ENCODE data around the gene CFAP46. TPM values are rescaled to one million over a fixed set of nuclear protein-coding genes. Genes with fewer than 3 reads are reported as not detected.

Gene CFAP46
- total and polyA plus RNA-seq, 9 of the 15 experiments (the other 6 are each of a cell fraction or from before 2014, with no cell fraction given) = not detected

DNA sequence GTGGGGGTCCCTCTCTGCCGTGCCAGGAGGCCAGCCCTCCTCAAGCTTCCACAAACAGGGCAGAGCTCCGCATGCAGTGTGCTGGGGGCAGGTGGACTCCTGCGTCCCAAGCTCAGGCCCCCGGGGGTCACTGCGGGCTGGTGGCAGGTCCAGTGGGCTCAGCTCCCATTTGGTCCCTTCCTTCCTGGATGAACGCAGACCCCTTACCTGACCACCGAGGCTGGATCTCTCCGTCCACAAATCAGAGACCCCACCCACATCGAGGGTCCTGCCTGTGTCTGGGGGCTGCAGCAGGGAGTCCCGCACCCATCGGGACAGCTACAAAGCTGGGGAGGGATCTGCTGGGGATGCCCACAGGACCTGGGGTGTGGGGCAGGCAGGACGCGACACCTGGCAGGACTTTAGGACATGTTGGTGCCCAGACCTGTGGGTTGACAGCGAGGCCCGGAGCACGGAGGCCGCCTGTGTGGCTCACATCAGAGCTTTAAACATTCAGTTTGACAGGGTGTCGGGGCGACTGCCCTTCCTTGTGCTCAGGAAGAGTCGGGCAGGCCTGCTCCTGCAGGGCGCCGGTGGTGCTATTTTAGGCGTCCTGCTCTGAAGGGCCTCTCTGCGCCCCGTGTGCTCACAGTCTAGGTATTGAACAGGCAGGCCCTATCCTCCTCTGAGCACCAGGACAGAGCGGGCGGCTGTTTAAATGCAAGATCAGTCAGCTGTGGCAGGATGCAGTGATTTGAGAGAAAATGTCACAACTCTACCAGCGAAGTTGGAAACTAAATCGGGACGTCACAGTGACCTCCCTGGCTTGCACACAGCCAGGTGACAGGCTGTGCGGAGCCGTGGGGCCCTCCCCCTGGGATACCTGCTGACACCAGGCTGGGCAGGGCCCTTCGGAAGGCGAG lies 15.9 kb upstream of the CFAP46 start (continued):
- TF ChIP-seq, protein P1, sequence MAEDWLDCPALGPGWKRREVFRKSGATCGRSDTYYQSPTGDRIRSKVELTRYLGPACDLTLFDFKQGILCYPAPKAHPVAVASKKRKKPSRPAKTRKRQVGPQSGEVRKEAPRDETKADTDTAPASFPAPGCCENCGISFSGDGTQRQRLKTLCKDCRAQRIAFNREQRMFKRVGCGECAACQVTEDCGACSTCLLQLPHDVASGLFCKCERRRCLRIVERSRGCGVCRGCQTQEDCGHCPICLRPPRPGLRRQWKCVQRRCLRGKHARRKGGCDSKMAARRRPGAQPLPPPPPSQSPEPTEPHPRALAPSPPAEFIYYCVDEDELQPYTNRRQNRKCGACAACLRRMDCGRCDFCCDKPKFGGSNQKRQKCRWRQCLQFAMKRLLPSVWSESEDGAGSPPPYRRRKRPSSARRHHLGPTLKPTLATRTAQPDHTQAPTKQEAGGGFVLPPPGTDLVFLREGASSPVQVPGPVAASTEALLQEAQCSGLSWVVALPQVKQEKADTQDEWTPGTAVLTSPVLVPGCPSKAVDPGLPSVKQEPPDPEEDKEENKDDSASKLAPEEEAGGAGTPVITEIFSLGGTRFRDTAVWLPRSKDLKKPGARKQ (CRISPR knock-in tag; IDR thresholded peaks at IDR 0.05) = no peak
- TF ChIP-seq, protein P2, sequence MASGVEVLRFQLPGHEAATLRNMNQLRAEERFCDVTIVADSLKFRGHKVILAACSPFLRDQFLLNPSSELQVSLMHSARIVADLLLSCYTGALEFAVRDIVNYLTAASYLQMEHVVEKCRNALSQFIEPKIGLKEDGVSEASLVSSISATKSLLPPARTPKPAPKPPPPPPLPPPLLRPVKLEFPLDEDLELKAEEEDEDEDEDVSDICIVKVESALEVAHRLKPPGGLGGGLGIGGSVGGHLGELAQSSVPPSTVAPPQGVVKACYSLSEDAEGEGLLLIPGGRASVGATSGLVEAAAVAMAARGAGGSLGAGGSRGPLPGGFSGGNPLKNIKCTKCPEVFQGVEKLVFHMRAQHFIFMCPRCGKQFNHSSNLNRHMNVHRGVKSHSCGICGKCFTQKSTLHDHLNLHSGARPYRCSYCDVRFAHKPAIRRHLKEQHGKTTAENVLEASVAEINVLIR (CRISPR knock-in tag; IDR thresholded peaks at IDR 0.05) = no peak
- TF ChIP-seq, protein P3, sequence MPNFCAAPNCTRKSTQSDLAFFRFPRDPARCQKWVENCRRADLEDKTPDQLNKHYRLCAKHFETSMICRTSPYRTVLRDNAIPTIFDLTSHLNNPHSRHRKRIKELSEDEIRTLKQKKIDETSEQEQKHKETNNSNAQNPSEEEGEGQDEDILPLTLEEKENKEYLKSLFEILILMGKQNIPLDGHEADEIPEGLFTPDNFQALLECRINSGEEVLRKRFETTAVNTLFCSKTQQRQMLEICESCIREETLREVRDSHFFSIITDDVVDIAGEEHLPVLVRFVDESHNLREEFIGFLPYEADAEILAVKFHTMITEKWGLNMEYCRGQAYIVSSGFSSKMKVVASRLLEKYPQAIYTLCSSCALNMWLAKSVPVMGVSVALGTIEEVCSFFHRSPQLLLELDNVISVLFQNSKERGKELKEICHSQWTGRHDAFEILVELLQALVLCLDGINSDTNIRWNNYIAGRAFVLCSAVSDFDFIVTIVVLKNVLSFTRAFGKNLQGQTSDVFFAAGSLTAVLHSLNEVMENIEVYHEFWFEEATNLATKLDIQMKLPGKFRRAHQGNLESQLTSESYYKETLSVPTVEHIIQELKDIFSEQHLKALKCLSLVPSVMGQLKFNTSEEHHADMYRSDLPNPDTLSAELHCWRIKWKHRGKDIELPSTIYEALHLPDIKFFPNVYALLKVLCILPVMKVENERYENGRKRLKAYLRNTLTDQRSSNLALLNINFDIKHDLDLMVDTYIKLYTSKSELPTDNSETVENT (CRISPR knock-in tag; IDR thresholded peaks at IDR 0.05) = no peak
- no peak for TF ChIP-seq LCOR (CRISPR knock-in tag; IDR thresholded peaks at IDR 0.05)
- no peak for TF ChIP-seq HDGF (IDR thresholded peaks at IDR 0.05)
- no peak for TF ChIP-seq C11orf30 (IDR thresholded peaks at IDR 0.05; ENCODE audit: low read depth)
- TF ChIP-seq, protein P4, sequence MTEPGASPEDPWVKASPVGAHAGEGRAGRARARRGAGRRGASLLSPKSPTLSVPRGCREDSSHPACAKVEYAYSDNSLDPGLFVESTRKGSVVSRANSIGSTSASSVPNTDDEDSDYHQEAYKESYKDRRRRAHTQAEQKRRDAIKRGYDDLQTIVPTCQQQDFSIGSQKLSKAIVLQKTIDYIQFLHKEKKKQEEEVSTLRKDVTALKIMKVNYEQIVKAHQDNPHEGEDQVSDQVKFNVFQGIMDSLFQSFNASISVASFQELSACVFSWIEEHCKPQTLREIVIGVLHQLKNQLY (CRISPR knock-in tag; conservative IDR thresholded peaks at IDR 0.05) = no peak
- no peak for TF ChIP-seq RBFOX2 (IDR thresholded peaks at IDR 0.05; ENCODE audit: low read depth, low read length)
- no peak for TF ChIP-seq ZC3H8 (IDR thresholded peaks at IDR 0.05)
- no peak for TF ChIP-seq STAT5A (IDR thresholded peaks at IDR 0.05; ENCODE audit: borderline replicate concordance, low read length)
